Fibroblast of peridontal ligament (primary cell): ENCODE measurements around the gene PSMB3.
"Not testable (repeated sequence)": the region's sequence is repeated elsewhere in the genome, so short reads cannot be mapped to it uniquely, and the experiment has no call there.

ENCODE experiments used
- DNase-seq: peaks from one replicate; pipeline ENCODE4 v3.0.0-alpha.2; 2010; ENCODE audit errors: extremely low read depth

PSMB3 gene

DNA sequence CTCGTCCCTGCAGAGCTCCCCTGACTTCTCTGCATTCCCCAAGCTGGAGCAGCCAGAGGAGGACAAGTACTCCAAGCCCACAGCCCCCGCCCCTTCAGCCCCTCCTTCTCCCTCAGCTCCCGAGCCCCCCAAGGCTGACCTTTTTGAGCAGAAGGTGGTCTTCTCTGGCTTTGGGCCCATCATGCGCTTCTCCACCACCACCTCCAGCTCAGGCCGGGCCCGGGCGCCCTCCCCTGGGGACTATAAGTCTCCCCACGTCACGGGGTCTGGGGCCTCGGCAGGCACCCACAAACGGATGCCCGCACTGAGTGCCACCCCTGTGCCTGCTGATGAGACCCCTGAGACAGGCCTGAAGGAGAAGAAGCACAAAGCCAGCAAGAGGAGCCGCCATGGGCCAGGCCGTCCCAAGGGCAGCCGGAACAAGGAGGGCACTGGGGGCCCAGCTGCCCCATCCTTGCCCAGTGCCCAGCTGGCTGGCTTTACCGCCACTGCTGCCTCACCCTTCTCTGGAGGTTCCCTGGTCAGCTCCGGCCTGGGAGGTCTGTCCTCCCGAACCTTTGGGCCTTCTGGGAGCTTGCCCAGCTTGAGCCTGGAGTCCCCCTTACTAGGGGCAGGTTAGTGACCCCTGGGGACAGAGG, 36.1 kb upstream of the PSMB3 start:
- DNase-seq = no peak

DNA sequence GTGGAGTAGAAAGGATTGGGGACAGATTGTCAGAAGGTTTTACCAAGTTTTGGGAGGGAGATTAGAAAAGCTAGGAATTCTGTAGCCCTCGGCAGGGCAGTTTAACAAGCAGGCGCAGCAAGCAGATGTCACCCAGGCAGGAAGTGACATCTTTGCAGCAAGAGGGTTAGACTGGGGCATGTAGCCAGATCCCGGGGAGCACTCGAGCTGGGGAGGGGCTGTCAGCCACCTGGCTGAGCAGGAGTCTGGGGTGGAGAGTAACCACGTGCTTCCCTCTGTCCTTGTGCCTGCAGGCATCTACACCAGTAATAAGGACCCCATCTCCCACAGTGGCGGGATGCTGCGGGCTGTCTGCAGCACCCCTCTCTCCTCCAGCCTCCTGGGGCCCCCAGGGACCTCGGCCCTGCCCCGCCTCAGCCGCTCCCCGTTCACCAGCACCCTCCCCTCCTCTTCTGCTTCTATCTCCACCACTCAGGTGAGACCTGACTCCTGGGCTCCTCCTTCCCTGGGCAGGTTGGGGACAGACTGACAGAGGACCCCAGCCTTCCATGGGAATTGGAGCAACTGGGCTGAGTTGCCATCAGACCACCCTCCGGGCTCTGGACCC, 35.3 kb upstream of the PSMB3 start:
- no peak for DNase-seq

GRCh38 chr17:38719289-38719942, 33.1 kb upstream of the PSMB3 start:
- DNase-seq = no peak

DNA sequence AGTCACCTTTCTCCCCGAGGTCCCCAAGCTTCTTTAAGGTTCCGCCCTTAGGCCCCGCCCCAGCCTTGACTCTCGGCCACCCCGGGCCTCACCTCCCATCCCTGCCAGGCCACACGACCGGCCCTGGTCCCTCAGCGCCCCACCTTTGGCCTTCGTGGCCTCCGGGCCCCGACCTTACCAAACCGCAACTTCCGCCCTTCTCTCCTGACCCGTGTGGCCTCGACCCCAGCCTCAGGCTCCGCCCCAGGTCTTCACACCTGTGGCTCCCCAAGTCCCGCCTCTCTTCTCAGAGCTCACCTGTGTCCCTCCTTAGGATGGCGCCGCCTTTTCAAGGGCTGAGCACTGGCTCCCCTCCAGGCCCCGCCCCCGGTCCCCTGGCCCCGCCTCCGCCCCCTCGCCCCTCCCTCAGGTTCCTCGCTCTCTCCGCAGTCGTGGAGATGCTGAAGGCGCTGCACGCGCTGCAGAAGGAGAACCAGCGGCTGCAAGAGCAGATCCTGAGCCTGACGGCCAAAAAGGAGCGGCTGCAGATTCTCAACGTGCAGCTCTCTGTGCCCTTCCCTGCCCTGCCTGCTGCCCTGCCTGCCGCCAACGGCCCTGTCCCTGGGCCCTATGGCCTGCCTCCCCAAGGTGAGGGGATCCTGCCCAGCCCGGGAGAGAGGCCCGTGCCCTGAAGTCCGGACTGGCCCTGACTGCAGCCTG, 32.4 kb upstream of the PSMB3 start:
- DNase-seq = no peak

GRCh38 chr17:38720941-38721340, 31.6 kb upstream of the PSMB3 start:
- no peak for DNase-seq

DNA sequence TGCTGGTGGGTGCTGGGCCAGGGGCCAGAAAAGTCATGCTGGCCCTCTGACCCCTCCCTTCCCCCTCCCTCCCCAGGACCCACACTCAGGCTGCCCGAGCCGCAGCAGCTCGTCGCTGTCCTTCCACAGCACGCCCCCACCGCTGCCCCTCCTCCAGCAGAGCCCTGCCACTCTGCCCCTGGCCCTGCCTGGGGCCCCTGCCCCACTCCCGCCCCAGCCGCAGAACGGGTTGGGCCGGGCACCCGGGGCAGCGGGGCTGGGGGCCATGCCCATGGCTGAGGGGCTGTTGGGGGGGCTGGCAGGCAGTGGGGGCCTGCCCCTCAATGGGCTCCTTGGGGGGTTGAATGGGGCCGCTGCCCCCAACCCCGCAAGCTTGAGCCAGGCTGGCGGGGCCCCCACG, 30.7 kb upstream of the PSMB3 start:
- DNase-seq = no peak

DNA sequence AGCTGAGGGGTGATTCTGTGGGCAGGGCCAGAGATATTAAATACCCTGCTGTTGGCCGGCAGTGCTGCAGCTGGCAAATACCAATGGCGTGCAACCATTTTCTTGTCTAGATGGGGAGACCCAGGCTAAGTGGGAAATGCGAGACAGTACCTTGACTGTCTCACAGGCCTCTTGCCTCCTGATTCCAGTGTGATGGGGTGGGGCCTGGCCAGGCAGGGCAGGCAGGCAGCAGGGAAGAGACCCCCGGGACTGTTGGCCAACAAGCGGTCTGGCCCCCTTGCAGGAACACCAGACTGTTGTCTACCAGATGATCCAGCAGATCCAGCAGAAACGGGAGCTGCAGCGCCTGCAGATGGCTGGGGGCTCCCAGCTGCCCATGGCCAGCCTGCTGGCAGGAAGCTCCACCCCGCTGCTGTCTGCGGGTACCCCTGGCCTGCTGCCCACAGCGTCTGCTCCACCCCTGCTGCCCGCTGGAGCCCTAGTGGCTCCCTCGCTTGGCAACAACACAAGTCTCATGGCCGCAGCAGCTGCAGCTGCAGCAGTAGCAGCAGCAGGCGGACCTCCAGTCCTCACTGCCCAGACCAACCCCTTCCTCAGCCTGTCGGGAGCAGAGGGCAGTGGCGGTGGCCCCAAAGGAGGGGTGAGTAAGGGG, 28.1 kb upstream of the PSMB3 start:
- DNase-seq = no peak

- no peak for DNase-seq
Measured at GRCh38 chr17:38725066-38725465, 27.5 kb upstream of the PSMB3 start.

GRCh38 chr17:38726145-38726544, 26.4 kb upstream of the PSMB3 start:
- not testable (repeated sequence) for DNase-seq

- DNase-seq = no peak
Measured at GRCh38 chr17:38727736-38728135, 24.8 kb upstream of the PSMB3 start.

- DNase-seq = no peak
Measured at GRCh38 chr17:38728290-38728831, 24.2 kb upstream of the PSMB3 start.

- DNase-seq = no peak
Measured at GRCh38 chr17:38729368-38729885, 23.1 kb upstream of the PSMB3 start.

DNA sequence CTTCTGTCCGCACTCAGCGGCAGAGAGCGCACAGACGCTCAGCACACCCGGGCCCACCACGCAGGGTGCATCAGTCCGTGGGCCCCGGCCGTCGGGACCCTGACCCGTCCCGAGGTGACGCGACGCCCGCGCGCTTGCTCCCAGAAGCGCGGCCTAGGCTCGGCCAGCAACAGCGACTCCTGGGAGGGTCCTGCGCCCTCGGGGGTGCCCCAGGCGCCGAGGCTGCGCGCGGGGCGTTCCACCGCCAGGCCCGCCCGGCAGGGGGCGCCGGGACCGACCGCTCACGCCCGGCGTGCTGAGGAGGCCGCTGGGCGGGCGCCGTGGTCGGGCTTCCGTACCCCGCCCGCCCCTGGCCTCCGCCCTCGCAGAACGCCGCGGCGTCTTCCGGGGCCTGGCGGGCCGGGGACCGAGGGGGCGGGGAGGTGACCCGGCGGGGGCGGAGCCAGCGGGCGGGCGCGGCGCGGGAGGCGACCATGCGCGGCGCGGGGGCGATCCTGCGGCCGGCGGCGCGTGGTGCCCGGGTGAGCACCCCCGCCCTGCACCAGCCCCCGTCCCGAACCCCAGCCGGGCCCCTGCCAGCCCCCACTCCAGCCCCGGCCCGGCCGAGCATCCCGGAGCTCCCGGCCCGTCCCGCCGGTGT, 22.5 kb upstream of the PSMB3 start, which contains the start of gene CISD3:
CISD3 (plus strand) TSS at position 456 of the 640 bp plus-strand sequence; CDS start at position 474, 18 bp downstream.
- peak; percentile 69 for DNase-seq

- DNase-seq = no peak
Measured at GRCh38 chr17:38730526-38731379, 21.8 kb upstream of the PSMB3 start.

DNA sequence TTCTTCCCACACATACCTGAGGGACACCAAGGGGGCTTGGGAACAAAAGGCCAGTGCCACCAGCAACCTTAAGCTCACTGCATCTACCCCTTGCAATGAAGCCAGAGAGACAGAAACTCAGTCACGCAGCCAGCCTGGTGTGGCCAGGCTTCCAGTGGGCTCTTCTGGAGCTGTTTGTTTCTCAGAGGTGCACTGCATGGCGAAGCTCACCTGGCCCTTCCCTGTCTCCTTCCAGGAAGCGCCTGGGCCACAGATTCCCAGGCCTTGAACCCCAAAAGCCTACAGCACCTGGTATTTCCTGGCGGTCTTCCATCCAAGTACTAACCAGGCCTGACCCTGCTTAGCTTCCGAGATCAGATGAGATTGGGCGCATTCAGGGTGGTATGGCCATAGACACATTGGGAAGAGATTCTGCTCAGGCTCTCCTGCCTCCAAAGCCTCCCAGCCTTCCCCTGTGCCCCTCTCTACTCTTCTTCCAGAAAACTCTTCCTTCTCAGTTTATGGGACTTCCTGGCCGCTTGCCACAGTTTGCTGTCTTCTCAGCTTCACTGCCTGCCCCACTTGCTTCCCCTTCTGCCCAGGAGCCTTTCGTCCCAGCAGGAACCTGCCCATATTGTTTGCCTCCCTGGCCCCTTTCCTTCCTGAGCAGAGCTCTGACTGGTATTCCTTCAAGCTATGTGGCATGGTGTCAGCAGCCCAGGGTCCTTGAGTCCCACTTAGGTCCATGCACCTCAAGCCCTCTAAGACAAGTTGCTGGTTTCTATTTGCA, 20.8 kb upstream of the PSMB3 start:
- DNase-seq = no peak

DNA sequence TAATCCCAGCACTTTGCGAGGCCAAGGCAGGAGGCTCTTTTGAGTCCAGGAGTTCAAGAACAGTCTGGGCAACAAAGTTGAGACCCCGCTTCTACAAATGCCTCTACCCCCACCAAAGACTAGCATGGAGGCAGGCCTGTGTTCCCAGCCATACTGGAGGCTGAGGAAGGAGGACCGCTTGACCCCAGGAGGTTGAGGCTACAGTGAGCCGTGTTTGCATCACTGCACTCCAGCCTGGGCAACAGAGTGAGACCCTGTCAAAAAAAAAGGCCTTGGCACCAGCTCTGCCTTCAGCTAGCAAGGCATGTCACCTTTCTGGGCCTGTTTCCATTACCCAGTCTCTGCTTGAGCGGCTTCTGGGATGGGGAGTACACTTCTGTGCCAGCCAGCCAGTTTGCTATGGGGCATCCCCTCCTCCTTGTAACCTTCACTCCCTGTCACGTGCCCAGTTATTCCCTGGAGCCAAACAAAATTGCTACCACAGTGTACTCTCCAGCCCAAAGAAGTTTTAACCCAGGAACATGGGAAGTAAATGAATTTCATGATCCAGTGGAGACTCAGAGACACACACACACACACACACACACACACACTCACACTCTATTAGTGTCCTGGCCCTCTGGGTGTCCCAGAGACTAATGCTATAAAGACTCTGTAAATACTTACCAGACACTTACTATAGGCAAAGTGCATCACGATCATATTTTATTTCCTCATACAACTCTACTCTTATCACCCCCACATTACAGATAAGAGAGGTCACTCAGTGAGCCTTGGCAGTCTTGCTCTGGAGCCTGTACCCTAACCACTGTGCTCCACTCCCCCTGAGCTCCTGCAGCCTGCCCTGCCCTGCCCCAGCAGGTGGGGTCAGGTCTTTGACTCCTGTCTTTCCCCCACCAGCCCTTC, 19.9 kb upstream of the PSMB3 start:
- no peak for DNase-seq

DNA sequence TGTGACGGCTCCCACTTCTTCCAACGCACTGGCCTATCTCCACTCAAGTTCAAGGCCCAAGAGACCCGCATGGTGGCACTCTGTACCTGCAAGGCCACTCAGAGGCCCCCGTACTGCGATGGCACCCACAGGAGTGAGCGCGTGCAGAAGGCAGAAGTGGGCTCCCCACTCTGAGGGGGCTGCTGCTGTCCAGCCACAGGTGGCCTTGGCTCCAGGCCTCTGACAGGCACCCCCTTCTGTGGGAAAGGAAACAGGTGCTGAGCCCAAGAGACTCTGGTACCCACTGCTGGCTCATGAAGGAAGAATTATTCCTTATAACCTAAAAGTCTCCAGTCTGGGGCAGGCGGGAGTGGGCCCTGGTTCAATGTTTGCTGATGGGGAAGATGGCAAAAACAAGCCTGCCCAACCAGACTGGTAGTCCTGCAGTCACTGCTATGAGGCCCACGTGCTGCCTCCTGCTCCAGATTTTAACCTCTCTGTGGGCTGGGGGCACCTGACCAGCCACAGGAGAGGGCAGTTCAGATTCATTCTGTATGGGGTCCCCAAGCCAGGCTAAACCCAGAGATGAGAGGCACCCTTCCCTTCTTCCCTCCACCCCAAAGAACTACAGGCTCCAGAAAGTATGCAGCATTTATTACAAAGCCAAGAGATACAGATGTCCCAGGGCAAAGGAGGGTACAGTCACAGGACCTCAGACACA, 19.1 kb upstream of the PSMB3 start:
- DNase-seq = no peak
